Ureter (tissue), 1 donor: ENCODE measurements around the gene RIPPLY2. TPM values are rescaled to one million over a fixed set of nuclear protein-coding genes. Genes with fewer than 3 reads are reported as not detected.

Experiments used
- DNase-seq: peaks from one replicate; pipeline ENCODE4 v3.0.0-alpha.2; 2020; ENCODE audit warnings: low spot score
- total RNA-seq: library from RNA; stranded (reverse); gene quantifications from one replicate; pipeline ENCODE4 v1.2.4, GENCODE V29; 2023
- donor health status: DM: yes; HTN: yes; CAD: no.

Gene RIPPLY2
- total RNA-seq, 1 donor from 2014 or later: 0.86 TPM

GRCh38 chr6:83905648-83906047 lies 52.5 kb downstream of the RIPPLY2 start:
- no peak for DNase-seq

Other genes starting within 250 kb of the RIPPLY2 start
- 0.83 TPM for gene SNAP91, start 144.3 kb upstream of the RIPPLY2 start, total RNA-seq
- gene CYB5R4, start 6.3 kb downstream of the RIPPLY2 start, total RNA-seq: 22.2 TPM
- 5.3 TPM for gene MRAP2, start 180.4 kb downstream of the RIPPLY2 start, total RNA-seq